T-helper 22 cell (primary cell): ENCODE data around the gene MEGF6.

Experiments
- DNase-seq: peaks from one replicate; pipeline ENCODE4 v3.0.0-alpha.2; 2020; ENCODE audit warnings: low read depth

The MEGF6 gene, protein sequence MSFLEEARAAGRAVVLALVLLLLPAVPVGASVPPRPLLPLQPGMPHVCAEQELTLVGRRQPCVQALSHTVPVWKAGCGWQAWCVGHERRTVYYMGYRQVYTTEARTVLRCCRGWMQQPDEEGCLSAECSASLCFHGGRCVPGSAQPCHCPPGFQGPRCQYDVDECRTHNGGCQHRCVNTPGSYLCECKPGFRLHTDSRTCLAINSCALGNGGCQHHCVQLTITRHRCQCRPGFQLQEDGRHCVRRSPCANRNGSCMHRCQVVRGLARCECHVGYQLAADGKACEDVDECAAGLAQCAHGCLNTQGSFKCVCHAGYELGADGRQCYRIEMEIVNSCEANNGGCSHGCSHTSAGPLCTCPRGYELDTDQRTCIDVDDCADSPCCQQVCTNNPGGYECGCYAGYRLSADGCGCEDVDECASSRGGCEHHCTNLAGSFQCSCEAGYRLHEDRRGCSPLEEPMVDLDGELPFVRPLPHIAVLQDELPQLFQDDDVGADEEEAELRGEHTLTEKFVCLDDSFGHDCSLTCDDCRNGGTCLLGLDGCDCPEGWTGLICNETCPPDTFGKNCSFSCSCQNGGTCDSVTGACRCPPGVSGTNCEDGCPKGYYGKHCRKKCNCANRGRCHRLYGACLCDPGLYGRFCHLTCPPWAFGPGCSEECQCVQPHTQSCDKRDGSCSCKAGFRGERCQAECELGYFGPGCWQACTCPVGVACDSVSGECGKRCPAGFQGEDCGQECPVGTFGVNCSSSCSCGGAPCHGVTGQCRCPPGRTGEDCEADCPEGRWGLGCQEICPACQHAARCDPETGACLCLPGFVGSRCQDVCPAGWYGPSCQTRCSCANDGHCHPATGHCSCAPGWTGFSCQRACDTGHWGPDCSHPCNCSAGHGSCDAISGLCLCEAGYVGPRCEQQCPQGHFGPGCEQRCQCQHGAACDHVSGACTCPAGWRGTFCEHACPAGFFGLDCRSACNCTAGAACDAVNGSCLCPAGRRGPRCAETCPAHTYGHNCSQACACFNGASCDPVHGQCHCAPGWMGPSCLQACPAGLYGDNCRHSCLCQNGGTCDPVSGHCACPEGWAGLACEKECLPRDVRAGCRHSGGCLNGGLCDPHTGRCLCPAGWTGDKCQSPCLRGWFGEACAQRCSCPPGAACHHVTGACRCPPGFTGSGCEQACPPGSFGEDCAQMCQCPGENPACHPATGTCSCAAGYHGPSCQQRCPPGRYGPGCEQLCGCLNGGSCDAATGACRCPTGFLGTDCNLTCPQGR (N-terminal part only)

DNA sequence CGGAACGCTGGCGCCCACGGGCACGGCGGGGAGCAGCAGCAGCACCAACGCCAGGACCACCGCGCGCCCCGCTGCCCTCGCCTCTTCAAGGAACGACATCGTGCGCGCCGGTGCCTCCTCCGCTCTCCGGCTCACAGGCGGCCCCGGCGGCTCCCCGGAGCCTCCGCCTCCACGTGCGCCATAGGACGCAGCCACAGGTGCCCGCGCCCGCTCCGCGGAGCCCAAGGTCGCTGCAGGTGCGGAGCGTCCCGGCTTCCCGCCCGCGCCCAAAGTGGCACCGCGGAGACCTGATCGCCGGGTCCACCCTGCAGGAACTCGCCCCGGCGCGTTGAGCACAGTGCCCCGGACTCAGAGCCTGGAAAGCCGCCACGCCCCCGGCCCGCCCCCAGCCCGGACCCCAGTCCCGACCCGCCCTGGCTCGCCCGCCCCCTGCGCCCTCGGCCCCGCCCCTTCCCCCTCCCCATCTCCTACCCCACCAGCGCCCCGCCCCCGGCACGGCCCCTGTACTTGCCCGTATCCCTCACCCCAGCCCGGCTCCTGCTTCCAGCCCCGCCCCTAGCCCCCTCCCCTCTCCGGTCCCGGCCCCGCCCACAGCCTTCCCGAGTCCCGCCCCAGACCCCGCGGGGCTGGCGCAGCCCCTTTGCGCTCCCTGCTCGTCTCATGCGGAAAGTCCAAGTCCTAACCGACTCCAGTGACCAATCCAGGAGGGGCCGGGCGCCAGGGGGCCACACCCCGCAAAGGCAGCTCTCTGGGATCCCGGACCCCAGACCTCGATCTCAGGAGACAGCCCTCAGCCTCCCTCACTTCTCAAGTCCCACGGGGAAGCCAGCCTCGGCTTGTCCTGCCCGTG lies at the start of gene MEGF6:
Gene MEGF6, minus strand, starts transcription at position 339 of the 850 bp plus-strand sequence. Its CDS starts 240 bp downstream, at position 99.
- peak; percentile 54 for DNase-seq

DNA sequence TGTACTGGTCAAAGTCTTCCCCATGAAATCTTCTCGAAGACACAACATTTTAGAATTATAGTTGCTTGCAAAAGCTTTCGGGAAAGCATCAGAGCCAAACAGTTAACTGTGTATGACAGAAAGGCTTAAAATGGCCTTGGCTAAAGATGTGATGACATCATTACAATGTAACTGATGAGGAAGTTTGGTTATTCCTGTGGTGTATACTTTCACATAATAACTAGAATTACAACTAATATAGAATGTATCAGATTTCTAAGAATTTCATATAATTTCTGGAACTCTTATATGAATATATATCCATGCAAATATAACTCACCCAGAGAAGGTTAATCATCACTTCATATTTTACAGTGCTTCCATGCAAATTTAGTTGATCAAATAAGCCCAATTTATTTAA lies 49.4 kb upstream of the MEGF6 start:
- no peak for DNase-seq

DNA sequence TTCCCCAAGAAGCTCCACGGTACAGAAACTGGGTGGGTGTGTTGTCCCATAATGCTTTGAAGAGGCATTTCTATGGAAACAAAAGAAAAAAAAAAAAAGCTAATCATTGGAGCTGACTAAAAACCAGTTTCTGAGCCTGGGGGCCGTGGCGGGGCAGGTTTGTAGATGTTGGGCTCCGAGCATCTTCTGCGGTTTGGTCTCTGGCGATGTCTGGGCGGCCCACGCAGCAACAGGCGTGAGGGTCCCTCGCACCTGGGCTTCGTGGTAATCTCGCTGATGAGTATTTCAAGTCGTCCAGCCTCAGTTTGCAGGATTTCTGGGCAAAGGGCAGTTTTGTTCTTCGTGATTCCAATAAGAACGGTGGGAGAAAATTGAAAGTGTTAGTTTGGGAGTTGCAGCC lies 47.8 kb upstream of the MEGF6 start:
- no peak for DNase-seq

DNA sequence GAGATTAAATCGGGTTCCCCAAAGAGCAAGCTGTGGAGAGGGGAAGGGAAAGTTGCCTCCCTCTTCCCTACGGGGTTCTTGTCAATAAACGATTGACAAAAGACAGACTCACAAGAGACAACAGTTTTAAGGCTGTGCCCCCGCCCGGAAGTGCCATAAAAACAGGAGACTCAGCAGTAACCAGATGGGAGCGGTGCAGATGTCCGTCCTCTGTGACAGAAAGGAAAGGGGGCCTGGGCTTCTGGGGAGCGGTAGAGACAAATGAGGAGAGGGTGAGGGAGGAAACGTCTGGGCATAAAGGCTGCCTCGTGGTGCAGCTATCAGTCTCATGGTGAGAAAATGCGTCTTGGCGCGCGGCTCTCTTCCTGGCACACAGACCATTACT lies 46.9 kb upstream of the MEGF6 start:
- no peak for DNase-seq

DNA sequence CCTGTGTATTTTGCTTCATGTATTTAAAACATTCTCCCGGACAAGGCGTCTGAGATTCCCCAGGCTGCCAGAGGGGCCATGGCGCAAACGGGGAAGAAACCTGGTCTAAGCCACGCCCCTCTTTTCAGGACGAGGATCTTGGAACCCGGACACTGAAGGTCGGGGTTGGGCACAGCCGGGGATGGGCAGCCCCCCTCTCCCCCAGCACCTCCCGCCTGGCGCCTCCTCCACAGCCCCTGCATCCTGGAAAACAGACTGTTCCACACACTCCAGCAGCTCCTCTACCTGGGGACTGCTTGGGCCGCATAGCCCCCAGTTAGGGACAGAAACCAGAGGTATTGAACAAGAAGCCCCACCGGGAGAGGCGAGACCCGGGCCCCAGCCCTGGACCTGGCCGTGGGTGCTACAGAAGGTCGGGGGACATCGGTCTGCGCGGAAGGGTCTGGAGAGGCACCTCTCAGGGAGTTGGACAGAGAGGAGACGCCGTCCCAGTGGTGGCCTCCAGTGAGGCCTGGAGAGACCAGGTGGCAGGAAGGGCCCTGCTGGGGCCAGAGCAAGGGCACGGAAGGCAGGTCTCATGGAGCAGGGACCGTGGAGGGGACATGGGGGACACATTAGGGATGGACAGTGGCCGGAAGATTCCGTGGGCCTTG lies 46.4 kb upstream of the MEGF6 start:
- no peak for DNase-seq

DNA sequence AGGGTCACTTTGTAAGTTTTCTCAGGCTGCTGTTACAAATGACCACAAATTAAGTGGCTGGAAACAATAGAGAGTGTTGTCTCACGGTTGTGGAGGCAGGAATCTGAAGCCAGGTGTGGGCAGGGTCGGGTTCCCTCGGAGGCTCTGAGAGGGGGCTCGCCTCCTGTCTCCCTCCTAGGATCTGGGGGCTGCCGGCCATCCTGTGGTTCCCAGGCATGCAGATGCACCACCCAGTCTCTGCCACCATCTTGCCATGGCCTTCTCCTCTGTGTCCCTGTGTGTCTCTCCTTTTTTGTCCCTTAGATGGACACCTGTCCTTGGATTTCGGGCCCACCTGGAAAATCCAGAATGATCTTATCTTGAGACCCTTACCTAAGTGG lies 45.8 kb upstream of the MEGF6 start:
- DNase-seq, result no peak

DNA sequence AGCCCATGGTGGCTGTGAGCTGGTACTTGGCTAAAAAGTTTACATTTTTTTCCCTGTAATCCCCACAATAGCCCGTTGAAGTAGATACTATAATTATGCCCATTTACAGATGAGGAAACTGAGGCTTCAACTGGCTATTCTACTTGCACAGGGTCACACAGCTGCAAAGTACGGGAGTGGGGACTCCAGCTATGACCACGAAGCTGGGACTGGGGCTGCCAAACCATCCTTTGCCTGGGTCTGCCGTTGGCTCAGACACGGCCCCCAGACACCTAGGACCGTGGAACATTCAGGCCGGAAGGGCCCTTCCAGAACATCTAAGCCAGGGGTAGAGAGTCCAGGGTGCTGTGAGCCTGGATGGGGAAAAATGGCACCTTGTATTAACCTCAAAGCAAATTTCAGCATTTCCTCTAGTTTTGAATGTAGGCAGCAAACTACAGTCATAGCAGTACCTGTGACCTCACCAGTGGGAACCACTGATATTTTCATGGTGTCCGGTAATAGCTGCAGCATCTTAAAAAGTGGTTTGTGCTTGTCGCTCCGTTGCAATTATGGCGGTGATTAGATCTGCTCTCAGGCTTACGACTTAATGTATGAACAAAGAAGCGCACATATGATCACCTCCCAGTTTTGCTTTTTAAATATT lies 45.3 kb upstream of the MEGF6 start:
- no peak for DNase-seq

DNA sequence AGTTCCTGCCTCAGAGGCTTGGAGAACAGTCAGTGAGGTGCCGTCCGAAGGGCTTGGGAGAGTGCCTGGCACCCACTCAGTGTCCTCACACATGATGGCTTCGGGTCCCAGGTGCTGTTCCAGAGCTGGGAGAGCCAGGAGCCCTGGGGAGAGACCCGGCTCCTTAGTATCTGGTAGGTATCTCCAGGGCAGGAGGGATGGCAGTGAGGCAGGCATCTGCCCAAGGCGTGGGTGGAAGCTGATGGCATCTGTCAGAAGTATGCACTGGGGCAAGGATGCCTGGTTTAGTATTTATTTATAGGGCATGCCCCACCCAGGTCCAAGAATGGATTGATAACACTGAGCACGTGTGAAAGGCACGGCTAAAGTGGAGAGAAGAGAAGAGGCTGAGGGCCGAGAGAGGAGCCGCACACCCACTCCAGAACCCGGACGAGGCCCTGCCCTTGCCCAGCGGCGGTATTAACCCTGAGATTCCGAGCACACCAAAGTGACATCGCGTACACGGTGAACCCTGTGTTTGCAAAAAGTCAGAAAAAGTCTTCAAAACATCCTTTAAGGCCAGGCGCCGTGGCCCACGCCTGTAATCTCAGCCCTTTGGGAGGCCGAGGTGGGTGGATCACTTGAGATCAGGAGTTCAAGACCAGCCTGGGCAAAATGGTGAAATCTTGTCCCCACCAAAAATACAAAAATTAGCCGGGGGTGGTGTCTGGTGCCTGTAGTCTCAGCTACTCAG lies 43.4 kb upstream of the MEGF6 start:
- no peak for DNase-seq

DNA sequence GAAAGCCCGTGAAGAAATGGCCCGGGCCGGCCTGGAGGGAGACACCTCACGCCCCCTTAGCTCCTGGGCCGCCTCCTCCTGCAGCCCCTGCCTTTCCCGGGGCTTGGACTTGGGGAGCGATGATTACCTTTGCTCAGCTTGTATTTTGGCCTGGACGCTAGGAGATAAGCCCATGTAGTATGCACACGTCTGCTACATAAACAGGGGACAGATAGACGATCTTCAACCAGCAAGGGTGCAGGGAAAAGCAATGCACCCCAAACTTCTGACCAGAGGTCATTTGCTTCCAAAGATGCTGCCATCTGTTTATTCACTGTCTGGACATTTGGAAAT lies 41.9 kb upstream of the MEGF6 start:
- DNase-seq, result no peak

DNA sequence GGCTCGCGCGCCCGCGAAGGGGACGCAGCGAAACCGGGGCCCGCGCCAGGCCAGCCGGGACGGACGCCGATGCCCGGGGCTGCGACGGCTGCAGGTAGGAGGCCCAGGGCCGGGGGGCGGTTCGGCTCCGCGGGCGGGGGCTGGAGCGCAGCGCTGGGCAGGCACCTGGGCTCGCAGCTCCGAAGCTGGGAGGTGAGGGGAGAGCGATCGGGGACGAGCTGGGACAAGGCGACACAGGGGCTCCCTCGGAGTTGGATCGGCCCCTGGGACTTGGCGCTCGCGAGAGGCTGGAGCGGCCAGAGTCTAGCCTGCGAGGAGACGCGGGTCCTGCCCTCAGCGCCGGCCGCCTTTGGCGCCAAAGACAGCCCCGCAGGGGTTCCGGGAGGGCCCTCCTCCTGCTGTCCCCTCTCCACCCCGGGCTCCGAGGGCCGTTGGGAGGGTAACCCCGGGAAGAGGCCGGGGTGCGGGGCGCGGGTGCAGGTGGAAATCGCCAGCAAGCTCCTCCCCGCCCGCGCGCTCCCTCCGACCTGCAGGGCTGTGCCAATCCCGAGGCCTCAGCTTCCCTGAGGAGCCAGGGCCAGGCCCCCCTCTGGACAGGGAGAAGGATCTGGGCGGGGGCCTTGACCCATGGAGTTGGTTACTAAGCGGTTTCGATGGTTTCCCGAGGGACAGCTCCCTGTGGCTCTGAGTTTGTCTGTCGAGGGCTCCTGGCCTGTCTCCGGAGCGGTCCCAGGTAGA lies 41.4 kb upstream of the MEGF6 start:
- DNase-seq, result no peak

DNA sequence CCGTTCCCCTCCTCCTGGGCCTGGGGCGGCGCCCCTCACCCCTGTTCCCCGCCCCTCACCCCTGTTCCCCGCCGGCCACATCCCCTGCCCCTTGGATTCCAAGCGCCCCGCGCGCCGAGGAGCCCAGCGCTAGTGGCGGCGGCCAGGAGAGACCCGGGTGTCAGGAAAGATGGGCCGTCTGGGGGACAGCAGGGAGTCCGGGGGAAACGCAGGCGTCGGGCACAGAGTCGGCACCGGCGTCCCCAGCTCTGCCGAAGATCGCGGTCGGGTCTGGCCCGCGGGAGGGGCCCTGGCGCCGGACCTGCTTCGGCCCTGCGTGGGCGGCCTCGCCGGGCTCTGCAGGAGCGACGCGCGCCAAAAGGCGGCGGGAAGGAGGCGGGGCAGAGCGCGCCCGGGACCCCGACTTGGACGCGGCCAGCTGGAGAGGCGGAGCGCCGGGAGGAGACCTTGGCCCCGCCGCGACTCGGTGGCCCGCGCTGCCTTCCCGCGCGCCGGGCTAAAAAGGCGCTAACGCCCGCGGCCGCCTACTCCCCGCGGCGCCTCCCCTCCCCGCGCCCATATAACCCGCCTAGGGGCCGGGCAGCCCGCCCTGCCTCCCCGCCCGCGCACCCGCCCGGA lies 40.7 kb upstream of the MEGF6 start, which contains the start of gene TP73:
Gene TP73, plus strand, starts transcription at position 587 of the 618 bp plus-strand sequence. CDS start 29,850 bp downstream, outside the sequence.
- no peak for DNase-seq

DNA sequence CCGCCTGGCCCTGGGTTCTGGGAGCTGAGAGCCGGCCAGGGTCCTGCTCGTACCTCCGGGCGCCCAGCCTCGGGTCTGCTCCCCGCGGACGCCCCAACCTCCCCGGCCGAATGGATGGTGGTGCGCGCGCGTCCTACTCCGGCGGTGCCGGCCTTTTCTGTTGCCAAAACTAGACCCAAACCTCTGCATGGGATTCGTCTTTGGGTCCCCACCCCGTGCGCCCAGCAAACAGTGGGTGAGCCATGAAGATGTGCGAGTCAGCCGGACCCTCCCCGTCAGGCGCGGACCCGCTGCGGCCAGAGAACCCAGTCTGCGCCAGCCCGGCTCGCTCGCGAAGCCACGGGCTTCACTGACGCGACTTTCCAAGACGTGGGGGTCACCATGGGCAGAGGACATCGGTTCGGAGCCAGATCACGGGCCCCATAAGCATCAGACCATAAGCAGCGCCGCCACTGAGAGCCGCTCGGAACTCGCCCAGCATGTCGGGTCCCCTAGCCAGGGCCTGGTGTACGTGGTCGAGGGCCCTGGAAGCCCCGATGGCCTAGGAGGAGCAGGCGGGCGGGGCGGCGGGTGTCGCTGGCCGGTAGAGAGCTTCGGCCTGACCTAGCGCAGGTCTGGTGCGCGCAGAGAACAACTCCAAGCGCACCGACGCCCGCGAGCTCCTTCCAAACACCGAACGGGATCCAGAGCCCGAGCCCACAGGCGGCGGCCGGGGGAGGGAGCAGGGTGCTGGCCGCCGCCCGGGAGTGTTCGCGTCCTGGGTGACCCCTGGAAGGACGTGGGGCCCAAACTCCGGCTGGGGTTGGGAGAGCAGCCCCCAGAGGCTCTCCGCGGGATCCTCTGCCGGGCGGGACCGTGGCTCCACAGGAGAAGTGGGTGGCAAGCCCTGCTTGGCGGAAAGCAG lies 40.0 kb upstream of the MEGF6 start:
- no peak for DNase-seq

DNA sequence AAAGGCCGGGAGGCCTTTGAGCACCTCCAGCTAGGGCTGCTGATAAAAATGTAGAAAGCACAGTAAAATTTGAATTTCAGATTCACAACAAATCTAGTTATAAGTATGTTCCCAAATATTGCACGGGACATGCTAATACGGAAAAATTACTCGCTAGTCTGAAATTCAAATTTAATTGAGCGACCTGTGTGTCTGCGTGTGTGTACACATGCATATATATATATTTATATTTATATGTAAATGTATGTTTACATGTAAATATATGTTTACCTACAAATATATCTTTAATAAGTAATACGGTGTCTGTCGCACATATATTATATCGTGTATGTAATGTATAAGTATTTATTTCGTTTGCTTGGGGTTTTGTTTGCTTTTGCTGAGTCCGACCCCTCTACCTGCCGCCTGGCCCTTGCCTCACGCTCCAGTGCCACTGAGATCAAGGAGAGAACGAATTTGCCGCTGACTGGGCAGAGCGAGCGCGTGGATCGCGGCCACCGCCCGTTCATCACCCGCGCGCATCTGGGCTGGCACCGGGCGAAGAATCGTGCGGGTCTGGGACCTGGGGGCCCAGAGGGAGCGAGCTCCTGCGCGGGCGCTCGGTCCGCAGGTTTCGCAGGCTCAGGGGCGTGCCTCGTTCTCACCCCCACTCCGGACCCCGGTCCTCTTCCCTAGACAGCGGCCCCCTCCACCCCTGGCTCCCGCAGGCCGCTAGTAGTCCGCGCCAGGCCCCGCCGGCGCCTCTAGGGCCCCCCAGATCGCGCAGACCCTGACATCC lies 39.1 kb upstream of the MEGF6 start:
- DNase-seq, result no peak

DNA sequence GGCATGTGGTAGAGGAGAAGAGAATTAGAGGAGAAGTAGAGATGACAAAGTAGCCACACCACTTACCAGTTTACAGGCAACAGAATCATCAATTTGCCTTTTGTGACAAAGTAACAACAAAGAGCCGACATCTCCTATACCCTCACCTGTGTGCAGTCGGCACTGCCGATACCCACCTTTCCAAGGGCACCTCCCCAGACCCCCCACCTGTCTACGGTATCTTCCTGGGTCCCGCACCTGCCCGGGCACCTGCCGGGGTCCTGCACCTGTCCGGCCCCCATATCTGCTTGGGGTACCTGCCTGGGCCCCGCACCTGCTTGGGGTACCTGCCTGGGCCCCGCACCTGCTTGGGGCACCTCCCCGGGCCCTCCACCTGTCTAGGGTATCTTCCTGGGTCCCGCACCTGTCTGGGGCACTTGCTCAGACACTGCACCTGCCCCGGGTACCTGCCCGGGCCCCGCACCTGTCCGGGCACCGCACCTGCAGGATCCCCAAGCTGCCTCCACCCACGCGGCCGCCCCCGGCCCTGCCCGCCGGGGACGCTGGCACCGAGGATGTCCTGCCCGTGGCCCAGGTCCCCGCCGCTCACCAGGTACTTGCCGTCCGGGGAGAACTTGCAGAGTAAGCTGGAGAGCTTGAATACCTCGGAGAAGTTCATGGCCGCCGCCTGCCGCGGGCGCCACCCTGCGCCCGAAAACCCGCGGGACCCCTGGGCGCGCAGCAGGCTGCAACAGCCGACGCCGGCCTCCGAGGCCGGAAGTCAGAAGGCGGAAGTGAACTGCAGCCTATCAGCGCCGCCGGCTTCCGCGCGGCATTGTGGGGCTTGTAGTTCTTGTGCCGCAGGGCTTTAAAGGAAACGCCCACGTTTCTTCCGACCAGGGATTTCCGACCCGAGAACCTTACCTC lies 38.3 kb upstream of the MEGF6 start, which contains the start of gene WRAP73:
Gene WRAP73, minus strand, starts transcription at position 762 of the 906 bp plus-strand sequence. Its CDS starts 104 bp downstream, at position 658.
- peak; percentile 75 for DNase-seq

DNA sequence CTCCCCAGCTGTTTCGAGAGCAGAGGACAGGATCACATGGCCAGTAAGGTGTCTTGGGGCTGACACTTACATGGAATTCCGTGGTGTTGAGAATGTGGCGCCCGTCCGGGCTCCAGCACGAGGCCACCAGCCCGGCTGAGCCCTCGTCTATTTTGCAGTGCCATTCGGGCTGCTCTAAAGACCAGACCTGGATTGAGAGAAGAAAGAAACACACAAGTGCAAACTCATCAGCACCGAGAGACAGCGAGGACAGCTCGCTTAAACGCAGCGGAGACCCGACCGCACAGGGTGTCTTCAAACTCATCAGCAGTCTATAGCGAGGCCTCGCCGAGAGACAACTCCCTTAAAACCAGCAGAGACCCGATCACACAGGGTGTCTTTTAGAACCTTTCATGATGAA lies 35.3 kb upstream of the MEGF6 start:
- no peak for DNase-seq
